ENCODE measurements around the gene MACF1. TPM values are rescaled to one million over a fixed set of nuclear protein-coding genes. Genes with fewer than 3 reads are reported as not detected.

The MACF1 gene
- polyA plus RNA-seq, 1 of the 3 experiments (the other 2 are of a cell fraction), result 37.6 TPM

DNA sequence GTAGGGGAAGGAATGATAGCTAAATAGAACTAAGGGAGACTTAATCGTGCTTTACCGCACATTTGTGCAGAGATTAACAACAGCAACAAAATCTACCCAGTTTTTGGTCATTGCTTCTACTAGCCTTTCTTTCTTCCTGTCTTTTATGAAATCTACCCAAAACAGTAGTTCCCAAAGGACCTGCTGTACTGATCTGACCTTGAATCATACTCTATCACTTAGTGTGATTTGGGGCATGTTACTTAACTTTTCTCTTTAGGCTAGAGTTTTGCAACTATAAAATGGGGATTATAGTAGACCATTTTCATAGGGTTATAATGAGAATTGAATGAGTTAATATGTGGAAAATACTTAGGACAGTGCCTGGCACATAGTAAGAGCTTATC is 30.5 kb upstream of the MACF1 start (continued):
- TF ChIP-seq FOSL2 (IDR thresholded peaks at IDR 0.05; ENCODE audit: borderline replicate concordance, low read depth), result no peak
- TF ChIP-seq NFIC (IDR thresholded peaks at IDR 0.05; ENCODE audit: borderline replicate concordance), result no peak
- TF ChIP-seq RAD21 (IDR thresholded peaks at IDR 0.05; ENCODE audit: low read length), result no peak
- no peak for TF ChIP-seq RFX5 (IDR thresholded peaks at IDR 0.05; ENCODE audit: low read length)
- no peak for TF ChIP-seq TEAD4 (IDR thresholded peaks at IDR 0.05; ENCODE audit: borderline replicate concordance, insufficient read depth)
- TF ChIP-seq NRF1 (IDR thresholded peaks at IDR 0.05; ENCODE audit: low read depth, low read length), result no peak

DNA sequence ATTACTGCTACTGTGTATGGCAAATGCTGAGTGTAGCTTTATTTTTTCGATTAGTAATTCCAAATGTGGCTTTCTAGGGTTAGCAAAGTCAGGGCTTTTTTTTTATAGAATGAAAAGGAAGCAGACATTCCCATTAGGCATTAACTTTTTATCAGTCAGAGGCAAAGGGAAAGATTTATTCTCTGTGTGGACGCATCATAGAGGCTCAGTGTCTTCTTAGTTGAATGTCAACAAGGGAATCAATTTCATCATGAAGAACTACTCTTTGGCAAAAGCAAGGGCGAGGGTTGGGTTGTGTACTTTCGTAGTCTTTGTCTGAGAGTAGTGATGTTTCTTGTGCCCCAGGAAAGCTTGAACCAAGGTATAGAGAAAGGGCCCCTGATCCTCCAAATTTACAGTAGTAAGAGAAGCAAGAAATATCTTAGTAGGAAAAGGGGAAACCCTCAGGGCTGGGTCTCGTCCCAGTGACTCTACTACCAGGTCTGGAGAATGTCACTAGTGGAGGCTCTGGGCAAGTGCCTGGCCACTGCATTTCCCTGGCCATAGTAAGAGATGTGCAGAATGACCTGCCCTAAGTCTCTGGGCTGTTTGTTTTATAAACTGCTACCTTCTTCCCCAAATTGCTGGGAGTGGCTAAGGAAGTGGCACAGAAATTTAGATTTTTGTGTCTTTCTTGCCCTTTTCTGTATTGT is 30.0 kb upstream of the MACF1 start:
- H3K27ac ChIP-seq (ENCODE audit: low read depth in 2 of 2, low read length in 1 of 2), result peak overlapping the region in 1 of 2 experiments; percentile 59; a peak in 2 of 4 replicates
- H4K20me1 ChIP-seq (ENCODE audit: insufficient read depth), result peaks cover 7% of the 10 kb centered on the region
- no peak overlapping the region for H2AFZ ChIP-seq (ENCODE audit: low read depth)
- H3F3A ChIP-seq (replicated peaks; ENCODE audit: insufficient read depth), result peaks cover 30% of the 10 kb centered on the region
- peaks cover 21 to 69% of the 10 kb centered on the region in 2 experiments for H3K4me1 ChIP-seq (ENCODE audit: control insufficient read depth in 1 of 2, insufficient read depth in 2 of 2, low read depth in 1 of 2, low read length in 1 of 2)
- no peak overlapping the region for H3K4me3 ChIP-seq (ENCODE audit: low read depth in 2 of 2, low read length in 1 of 2)
- DNase-seq, result no peak
- H3K9ac ChIP-seq, result no peak overlapping the region
- no peaks in the 10 kb centered on the region for H3K9me3 ChIP-seq
- ChIA-PET CTCF (interaction anchor here (1.0 kb wide), 1 partner anchor 21 kb away, joined by 3 read pairs; no protein-coding TSS in a partner anchor), POLR2A (no interaction called here)
- peaks cover 89% of the 10 kb centered on the region for H3K79me2 ChIP-seq (ENCODE audit: insufficient read depth)
- 0 out of 2 replicates have a peak overlapping the region, but pooled peaks have one; percentile 8 for H3K4me2 ChIP-seq
- H3K36me3 ChIP-seq (replicated peaks in 1 of 2; ENCODE audit: control insufficient read depth in 1 of 2, insufficient read depth in 2 of 2, low read length in 1 of 2), result no peaks in the 10 kb centered on the region
- WGBS (ENCODE audit: low lambda C conversion rate), result 79% methylated on average over 5 of the region's 5 CpGs
- no peaks in the 10 kb centered on the region for H3K27me3 ChIP-seq (ENCODE audit: insufficient read depth)
- TF ChIP-seq PBX3 (IDR thresholded peaks at IDR 0.05) (no peak), FOSL2 (IDR thresholded peaks at IDR 0.05; ENCODE audit: borderline replicate concordance, low read depth) (no peak), EZH2phosphoT487 (IDR thresholded peaks at IDR 0.05; ENCODE audit: borderline replicate concordance, low read depth) (no peak), YY1 (IDR thresholded peaks at IDR 0.05; ENCODE audit: low read depth) (no peak), TEAD4 (IDR thresholded peaks at IDR 0.05; ENCODE audit: borderline replicate concordance, insufficient read depth) (no peak), POLR2AphosphoS5 (IDR thresholded peaks at IDR 0.05; ENCODE audit: low read depth, low read length) (no peak), NFIC (IDR thresholded peaks at IDR 0.05; ENCODE audit: borderline replicate concordance) (no peak), REST (IDR thresholded peaks at IDR 0.05; ENCODE audit: low read depth, low read length) (no peak), RCOR1 (IDR thresholded peaks at IDR 0.05; ENCODE audit: low read length) (no peak), JUND (IDR thresholded peaks at IDR 0.05) (no peak), SIN3A (IDR thresholded peaks at IDR 0.05; ENCODE audit: borderline replicate concordance, low read depth, low read length) (no peak), SMC3 (IDR thresholded peaks at IDR 0.05; ENCODE audit: low read depth, low read length) (no peak), GATA2 (CRISPR knock-in tag; IDR thresholded peaks at IDR 0.05) (no peak), NRF1 (IDR thresholded peaks at IDR 0.05; ENCODE audit: low read depth, low read length) (no peak), ELF1 (IDR thresholded peaks at IDR 0.05) (no peak)
- TF ChIP-seq, protein P1, sequence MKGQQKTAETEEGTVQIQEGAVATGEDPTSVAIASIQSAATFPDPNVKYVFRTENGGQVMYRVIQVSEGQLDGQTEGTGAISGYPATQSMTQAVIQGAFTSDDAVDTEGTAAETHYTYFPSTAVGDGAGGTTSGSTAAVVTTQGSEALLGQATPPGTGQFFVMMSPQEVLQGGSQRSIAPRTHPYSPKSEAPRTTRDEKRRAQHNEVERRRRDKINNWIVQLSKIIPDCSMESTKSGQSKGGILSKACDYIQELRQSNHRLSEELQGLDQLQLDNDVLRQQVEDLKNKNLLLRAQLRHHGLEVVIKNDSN (IDR thresholded peaks at IDR 0.05; ENCODE audit: borderline replicate concordance, low read depth), result no peak
- H3K9me2 ChIP-seq, result no peaks in the 10 kb centered on the region

Measured in SK-N-SH (cell line).